OCI-LY1 (cell line): ENCODE measurements around the gene TRAPPC13.

Experiments used
- EZH2 ChIP-seq: fragments of 200-600 bp; sonication (generic), shearing (Covaris generic); IDR thresholded peaks from 2 replicates; pipeline ENCODE4 v1.8.0; 2017; ENCODE audit warnings: borderline replicate concordance, mixed run types, mild to moderate bottlenecking, antibody characterized with exemption, low read length, moderate library complexity, mixed read lengths
- TF ChIP-seq, protein P1 (sequence below): fragments of 200-600 bp; sonication (generic), shearing (Covaris generic); IDR thresholded peaks from 2 replicates; pipeline ENCODE4 v1.5.1; 2017; ENCODE audit warnings: mild to moderate bottlenecking, antibody characterized with exemption, low read length, moderate library complexity, mixed read lengths

DNA sequence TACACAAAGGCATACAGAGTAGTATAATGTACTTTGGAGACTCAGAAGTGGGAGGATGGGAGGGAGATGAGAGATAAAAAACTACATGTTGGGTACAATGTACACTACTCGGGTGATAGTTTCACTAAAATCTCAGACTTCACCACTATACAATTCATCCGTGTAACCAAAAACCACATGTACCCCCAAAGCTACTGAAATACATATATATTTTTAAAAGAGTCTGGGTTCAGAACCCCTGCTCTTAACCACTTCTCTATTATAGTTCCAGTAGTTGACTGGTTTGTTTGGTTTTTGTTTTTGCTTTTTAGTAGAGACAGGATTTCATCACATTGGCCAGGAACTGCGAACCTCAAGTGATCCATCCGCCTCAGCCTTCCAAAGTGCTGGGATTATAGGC is 74.5 kb downstream of the TRAPPC13 start:
- no peak for TF ChIP-seq EZH2
- TF ChIP-seq, protein P1, sequence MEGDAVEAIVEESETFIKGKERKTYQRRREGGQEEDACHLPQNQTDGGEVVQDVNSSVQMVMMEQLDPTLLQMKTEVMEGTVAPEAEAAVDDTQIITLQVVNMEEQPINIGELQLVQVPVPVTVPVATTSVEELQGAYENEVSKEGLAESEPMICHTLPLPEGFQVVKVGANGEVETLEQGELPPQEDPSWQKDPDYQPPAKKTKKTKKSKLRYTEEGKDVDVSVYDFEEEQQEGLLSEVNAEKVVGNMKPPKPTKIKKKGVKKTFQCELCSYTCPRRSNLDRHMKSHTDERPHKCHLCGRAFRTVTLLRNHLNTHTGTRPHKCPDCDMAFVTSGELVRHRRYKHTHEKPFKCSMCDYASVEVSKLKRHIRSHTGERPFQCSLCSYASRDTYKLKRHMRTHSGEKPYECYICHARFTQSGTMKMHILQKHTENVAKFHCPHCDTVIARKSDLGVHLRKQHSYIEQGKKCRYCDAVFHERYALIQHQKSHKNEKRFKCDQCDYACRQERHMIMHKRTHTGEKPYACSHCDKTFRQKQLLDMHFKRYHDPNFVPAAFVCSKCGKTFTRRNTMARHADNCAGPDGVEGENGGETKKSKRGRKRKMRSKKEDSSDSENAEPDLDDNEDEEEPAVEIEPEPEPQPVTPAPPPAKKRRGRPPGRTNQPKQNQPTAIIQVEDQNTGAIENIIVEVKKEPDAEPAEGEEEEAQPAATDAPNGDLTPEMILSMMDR: no peak
